ENCODE results near the gene ACAT2. TPM values are rescaled to one million over a fixed set of nuclear protein-coding genes. Genes with fewer than 3 reads are reported as not detected.
A peak's percentile ranks its signal among the peaks of the same experiment; 100 is the strongest.

The ACAT2 gene
- polyA plus RNA-seq, 3 donors: 3.6 to 24.4 (median 19.5) TPM

DNA sequence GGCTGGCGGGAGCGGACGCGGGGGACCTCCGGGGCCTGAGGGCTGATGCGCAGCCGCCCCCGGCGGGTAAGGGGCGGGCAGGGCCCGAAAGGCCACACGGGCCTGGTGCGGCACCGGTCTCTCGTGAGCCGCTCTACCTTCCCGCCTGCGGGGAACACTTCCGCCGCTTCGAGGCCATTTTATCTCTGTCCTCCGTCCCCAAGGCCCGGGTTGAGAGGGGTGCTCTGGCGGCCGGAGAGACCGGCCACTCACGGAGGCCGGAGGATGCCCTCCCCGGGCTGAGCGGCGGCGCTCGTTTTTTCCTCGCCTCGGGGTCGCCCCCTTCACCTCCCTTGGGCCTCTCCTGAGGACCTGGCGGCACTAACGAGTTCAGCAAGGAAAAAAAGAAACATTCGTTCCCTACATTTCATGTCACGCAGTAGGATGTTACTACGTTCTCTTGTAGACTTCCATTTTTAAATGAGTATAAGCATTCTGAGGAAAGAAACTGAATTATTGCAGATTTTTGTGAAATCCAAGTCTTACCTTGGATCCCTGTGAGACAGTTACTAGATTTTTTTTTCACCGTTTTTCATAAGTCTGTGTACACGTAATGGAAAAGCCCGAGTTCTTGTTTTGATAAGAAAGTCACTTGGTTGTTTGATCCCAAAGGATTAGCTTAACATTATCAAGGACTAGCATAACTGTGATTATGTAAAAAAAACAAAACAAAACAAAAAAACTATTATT lies 34.0 kb upstream of the ACAT2 start:
- Histone ChIP-seq H3K9me3 (replicated peaks in 1 of 2; ENCODE audit: control insufficient read depth in 1 of 2, insufficient read depth in 1 of 2, low read length in 2 of 2) (no peaks in the 10 kb centered on the region), H3K4me3 (replicated peaks in 1 of 3; ENCODE audit: low read depth in 2 of 3, low read length in 3 of 3) (peak overlapping the region; percentile 75 to 98 (median 97)), H3K27ac (ENCODE audit: low read depth in 1 of 2, low read length in 2 of 2) (peak overlapping the region; percentile 89 to 100), H3K27me3 (ENCODE audit: control insufficient read depth in 2 of 2, insufficient read depth in 2 of 2, low read length in 2 of 2) (no peaks in the 10 kb centered on the region), H3K4me2 (replicated peaks; ENCODE audit: extremely low read depth, low read length, poor library complexity, severe bottlenecking) (peak overlapping the region; percentile 81), H3K79me2 (ENCODE audit: insufficient read depth, low read length) (peaks cover 94% of the 10 kb centered on the region), H2AFZ (ENCODE audit: insufficient read depth, low read depth, low read length, poor library complexity, severe bottlenecking) (peak overlapping the region; percentile 67), H3K4me1 (ENCODE audit: control insufficient read depth in 1 of 2, insufficient read depth in 2 of 2, low read length in 2 of 2) (peaks cover 27 to 44% of the 10 kb centered on the region in 2 donors), H4K20me1 (ENCODE audit: insufficient read depth, low read length) (peaks cover 55% of the 10 kb centered on the region), H3K9ac (ENCODE audit: insufficient read depth, low read length, poor library complexity, severe bottlenecking) (peak overlapping the region; percentile 97), H3K36me3 (replicated peaks in 1 of 2; ENCODE audit: control insufficient read depth in 1 of 2, insufficient read depth in 2 of 2, low read length in 2 of 2) (peaks cover 0 to 9% of the 10 kb centered on the region in 2 donors)
- Mint-ChIP-seq H3K27me3 (ENCODE audit: low read depth in 3 of 3) (no peaks in the 10 kb centered on the region), H3K4me1 (peaks cover 47% of the 10 kb centered on the region), H3K36me3 (peaks cover 6 to 31% of the 10 kb centered on the region in 2 donors), H3K4me3 (peak overlapping the region; percentile 89 to 90), H3K9me3 (peaks cover 0 to under 1% (median 0%) of the 10 kb centered on the region in 7 donors), H3K27ac (peak overlapping the region; percentile 84 to 95 (median 93))
- WGBS (ENCODE audit: insufficient coverage): under 1% methylated on average over 36 of the region's 44 CpGs
- TF ChIP-seq, protein P1, sequence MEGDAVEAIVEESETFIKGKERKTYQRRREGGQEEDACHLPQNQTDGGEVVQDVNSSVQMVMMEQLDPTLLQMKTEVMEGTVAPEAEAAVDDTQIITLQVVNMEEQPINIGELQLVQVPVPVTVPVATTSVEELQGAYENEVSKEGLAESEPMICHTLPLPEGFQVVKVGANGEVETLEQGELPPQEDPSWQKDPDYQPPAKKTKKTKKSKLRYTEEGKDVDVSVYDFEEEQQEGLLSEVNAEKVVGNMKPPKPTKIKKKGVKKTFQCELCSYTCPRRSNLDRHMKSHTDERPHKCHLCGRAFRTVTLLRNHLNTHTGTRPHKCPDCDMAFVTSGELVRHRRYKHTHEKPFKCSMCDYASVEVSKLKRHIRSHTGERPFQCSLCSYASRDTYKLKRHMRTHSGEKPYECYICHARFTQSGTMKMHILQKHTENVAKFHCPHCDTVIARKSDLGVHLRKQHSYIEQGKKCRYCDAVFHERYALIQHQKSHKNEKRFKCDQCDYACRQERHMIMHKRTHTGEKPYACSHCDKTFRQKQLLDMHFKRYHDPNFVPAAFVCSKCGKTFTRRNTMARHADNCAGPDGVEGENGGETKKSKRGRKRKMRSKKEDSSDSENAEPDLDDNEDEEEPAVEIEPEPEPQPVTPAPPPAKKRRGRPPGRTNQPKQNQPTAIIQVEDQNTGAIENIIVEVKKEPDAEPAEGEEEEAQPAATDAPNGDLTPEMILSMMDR (IDR thresholded peaks at IDR 0.05): no peak
- DNase-seq: peak in 2 of 3 donors; percentile 19 to 27
- intact Hi-C loops (cut with micrococcal nuclease): loop anchor here (2.0 to 10.0 kb wide), 3 partner anchors 34 to 257 kb away; partner anchors contain the start of genes ACAT2 (in 2 of the 2) and SOD2 (in 2 of the 2)

DNA sequence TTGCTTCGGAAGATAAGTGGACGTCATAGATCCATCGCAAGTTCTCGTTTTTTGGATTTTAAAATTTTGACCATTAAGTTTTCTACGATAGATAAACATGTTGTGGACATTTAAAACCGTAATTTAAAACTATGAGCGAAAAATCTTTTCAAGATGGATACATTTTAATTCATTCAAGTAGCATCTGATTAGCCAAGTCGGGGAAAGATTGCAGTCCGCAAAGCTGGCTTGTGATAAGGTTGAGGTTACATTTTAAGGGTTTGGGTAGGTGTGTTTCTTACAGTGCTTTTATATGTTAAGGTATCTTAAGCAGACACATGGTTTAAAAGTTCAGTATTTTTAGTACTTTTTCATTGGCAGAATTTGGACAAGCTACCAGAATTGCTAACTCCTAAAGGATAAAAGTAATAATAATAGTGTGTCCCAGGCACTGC lies 33.3 kb upstream of the ACAT2 start:
- H3K27ac ChIP-seq (ENCODE audit: low read depth in 1 of 2, low read length in 2 of 2): peak overlapping the region in 1 of 2 donors; percentile 89
- 0% methylated on average over 3 of the region's 9 CpGs for WGBS (ENCODE audit: insufficient coverage)
- H4K20me1 ChIP-seq (ENCODE audit: insufficient read depth, low read length): peaks cover 57% of the 10 kb centered on the region
- H3K4me2 ChIP-seq (replicated peaks; ENCODE audit: extremely low read depth, low read length, poor library complexity, severe bottlenecking): peak overlapping the region; percentile 81
- Mint-ChIP-seq H3K4me1 (peaks cover 45% of the 10 kb centered on the region), H3K27ac (peak overlapping the region; percentile 84 to 95 (median 93)), H3K9me3 (no peaks in the 10 kb centered on the region), H3K4me3 (peak overlapping the region; percentile 89 to 90), H3K27me3 (ENCODE audit: low read depth in 3 of 3) (no peaks in the 10 kb centered on the region), H3K36me3 (peaks cover 6 to 25% of the 10 kb centered on the region in 2 donors)
- H3K27me3 ChIP-seq (ENCODE audit: control insufficient read depth in 2 of 2, insufficient read depth in 2 of 2, low read length in 2 of 2): no peaks in the 10 kb centered on the region
- TF ChIP-seq, protein P1 (IDR thresholded peaks at IDR 0.05): no peak
- H3K36me3 ChIP-seq (replicated peaks in 1 of 2; ENCODE audit: control insufficient read depth in 1 of 2, insufficient read depth in 2 of 2, low read length in 2 of 2): peaks cover 0 to 9% of the 10 kb centered on the region in 2 donors
- H3K79me2 ChIP-seq (ENCODE audit: insufficient read depth, low read length): peaks cover 94% of the 10 kb centered on the region
- H3K4me1 ChIP-seq (ENCODE audit: control insufficient read depth in 1 of 2, insufficient read depth in 2 of 2, low read length in 2 of 2): peaks cover 27 to 44% of the 10 kb centered on the region in 2 donors
- intact Hi-C loops (cut with micrococcal nuclease): loop anchor here (2.0 to 10.0 kb wide), 3 partner anchors 34 to 256 kb away; partner anchors contain the start of genes ACAT2 (in 2 of the 2) and SOD2 (in 1 of the 2)
- peak overlapping the region; percentile 67 for H2AFZ ChIP-seq (ENCODE audit: insufficient read depth, low read depth, low read length, poor library complexity, severe bottlenecking)
- peak overlapping the region; percentile 97 for H3K9ac ChIP-seq (ENCODE audit: insufficient read depth, low read length, poor library complexity, severe bottlenecking)
- H3K4me3 ChIP-seq (replicated peaks in 1 of 3; ENCODE audit: low read depth in 2 of 3, low read length in 3 of 3): peak overlapping the region; percentile 75 to 98 (median 97)
- peak in 1 of 3 donors; percentile 11 for DNase-seq
- no peaks in the 10 kb centered on the region for H3K9me3 ChIP-seq (replicated peaks in 1 of 2; ENCODE audit: control insufficient read depth in 1 of 2, insufficient read depth in 1 of 2, low read length in 2 of 2)
